ENCODE measurements around the gene HOXA5.

Gene HOXA5

DNA sequence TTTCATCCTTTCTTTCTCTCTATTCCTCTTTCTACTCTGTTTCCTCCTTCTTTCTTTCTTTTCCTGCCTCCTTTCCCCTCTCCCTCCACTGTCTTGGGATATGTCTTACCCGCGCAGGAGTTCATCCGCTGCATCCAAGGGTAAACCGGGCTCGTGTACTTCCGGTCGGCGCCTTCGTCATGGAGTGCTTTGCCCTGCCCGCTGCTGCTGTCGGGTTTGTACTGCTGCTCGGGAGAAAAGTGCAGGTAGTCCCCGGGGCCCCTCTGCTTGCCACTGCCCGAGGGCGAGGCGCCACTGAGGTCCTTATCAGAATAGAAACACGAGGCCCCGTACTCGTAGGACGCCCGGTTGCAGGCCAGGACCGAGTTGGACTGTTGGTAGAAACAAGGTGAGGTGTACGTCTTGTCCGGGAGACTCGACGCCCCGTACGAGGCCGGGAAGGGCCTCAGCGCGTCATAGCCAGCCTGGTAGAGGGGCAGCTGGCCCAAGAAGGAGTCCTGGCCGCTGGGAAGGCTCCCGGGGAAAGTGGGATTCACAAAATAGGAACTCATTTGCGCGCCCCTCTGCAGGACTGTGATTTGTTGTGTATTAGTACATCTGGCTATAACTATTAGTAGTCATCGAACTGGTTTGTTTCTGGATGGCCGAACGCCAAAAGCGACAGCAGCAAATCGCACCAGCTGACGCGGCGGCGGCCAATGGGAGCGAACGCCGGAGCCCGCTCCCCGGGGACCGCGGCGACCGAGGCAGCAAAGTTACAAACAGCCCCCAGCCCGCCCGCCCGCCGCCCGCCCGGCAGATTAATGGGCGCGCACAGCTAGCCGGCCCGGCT is 3.9 kb upstream of the HOXA5 start, which contains the start of gene HOXA6:
TSS of gene HOXA6 (minus strand) at position 576 of the 832 bp plus-strand sequence. CDS start at position 551, 25 bp downstream.
- DNase-seq = no peak

DNA sequence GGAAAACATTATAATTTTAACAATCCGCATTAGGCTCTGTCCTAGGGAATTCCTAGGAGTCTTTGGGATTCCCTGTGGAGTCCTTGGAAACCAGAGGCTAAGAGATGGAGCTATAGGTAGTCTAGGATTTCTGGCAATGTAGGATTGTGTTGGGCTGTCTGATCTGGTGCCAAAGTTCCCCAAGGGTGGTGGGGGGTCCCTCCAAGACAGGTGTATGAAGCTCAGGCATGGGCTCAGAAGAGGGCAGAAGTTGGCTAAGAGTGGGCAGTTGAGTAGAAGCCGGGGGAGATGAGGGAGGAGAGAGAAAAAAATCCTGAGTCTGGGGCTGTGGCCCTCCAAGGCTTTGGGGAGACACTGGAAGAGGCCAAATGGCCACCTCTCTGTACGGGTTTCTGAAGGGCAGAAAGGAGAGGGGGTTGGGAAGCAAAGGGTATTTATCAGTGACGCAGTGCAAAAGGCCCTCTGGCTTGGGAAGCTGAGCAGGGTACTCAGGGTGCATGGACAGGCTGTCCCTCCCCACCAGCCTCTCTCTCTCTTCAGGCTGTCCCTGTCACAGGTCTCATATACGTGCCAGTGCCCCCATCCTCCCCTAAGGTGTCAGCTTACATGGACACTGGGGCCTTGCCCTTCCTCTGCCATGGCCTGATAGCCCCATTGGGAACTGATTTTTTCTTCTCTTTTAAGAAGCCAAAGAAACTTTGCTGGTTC is 3.2 kb upstream of the HOXA5 start:
- DNase-seq = no peak

DNA sequence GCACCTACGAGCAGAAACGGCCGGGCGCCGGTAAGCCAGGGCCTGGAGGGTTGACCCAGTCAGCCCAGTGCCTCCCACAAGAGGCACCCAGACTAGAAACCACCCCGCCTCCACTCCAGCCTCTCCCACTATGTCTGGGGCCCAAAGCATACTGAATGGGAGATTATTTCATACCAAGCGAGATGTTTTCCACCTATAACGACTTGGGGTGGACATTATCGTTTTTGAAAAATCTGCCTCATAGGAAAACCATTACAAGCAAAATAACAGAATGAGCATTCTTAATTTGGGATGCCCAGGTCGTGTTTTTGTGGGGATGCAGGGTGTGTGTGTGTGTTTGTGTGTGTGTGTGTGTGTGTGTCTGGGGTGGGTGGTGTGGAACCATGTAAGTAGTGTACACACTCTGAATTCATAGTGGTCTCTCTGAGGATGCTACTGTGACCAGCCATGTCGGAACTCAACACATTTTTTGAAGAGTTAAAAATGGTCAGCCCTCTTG is 2.5 kb upstream of the HOXA5 start:
- DNase-seq = no peak

DNA sequence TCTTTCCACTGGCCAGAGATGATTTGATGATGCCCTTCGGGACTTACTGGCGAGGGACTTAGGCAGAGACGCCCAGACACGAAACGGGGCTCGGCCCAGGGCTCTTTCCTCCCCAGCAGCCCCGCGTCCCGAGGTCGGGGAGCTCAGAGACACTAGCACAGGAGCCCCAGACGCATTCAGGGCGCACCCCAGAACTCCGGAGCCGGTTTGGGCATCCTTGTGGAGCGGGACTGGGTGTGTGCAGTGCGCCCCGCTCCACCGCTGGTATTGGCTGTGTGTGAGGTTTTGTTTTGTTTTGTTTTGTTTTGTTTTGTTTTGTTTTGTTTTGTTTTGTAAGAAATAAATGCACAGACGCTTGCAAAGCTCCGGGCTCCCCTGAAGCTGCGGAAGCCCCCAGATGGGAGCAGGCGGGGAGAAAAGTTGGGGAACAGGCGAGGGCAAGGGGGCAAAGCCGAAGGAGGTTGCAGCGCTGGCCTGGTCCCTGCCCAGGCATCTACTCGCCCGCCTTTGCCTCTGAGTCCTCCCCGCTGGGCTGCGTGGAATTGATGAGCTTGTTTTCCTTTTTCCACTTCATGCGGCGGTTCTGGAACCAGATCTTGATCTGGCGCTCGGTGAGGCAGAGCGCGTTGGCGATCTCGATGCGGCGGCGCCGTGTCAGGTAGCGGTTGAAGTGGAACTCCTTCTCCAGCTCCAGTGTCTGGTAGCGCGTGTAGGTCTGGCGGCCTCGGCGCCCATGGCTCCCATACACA is 1.9 kb upstream of the HOXA5 start:
- no peak for DNase-seq

DNA sequence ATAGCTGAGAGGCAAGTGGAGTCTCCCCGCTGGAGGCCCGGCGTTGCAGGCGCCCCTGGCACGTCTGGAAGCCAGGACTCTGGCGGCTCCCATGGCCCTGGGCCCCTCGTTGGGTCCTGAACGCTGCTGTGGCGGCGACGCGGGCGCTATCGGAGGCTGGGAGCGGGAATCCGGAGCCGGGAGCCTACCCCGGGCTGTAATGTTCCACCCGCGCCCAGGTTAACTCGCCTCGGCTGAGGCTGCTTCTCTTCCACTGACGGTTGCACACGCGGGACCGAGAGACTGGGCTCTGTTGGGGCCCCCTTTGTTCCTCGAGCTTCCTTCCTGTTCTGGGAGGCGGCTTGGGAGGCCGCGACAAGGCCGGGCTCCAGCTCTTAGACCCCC is 1.3 kb upstream of the HOXA5 start:
- DNase-seq = no peak

DNA sequence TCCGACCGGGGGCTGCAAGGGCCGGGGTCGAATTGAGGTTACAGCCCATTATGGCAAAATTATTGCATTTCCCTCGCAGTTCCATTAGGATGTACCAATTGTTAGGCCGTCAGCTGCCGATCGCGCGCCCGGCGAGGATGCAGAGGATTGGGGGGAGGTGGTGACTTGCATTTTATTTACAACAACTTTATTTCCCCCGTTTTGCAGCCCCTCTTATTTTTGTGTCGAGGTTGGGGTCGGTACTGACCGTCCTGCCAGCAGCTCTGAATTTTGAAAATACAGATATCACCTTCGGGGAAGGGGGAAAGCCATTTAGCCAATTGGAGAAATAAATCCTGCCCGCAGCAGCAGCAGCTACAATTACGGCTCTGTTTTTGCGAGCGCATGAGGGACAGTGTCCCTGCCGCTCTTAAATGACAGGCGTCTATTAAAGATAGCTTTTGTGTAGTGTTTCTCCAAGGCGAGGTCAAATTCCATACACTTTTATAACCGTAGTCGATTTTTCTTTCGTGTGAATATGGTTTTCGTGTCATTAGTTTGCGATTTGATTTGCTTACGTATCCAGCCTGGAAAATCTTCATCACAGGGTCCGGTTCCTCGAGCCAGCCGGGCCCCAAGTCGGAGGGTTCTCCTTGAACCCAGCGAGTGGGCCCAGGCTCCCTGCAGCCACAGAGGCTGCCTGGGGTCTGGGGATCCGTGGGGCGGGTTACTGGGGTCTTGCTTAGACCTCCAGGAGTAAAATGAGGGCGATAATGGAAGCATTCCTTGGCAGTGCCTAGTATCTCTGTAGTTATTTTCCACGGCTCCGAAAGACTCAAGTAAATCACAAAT is 684 bp upstream of the HOXA5 start:
- no peak for DNase-seq

DNA sequence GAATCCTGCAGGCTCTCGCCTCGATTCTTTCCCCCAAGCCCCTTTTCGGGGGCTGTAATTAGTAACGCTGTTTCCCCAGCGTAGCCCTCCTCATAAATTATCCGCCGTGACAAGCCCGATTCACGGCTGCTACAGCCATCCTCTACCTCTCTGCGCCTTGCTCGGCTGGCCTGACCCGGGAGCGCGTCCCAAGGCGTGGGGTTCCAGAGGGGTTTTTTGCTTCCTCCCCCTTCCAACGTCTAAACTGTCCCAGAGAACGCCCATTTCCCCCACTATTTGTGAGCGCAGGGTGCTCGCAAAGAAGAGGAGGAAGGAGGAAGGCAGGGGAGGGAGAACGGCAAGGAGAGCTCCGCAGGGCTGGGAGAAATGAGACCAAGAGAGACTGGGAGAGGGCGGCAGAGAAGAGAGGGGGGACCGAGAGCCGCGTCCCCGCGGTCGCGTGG is 880 bp downstream of the HOXA5 start:
- DNase-seq = no peak

DNA sequence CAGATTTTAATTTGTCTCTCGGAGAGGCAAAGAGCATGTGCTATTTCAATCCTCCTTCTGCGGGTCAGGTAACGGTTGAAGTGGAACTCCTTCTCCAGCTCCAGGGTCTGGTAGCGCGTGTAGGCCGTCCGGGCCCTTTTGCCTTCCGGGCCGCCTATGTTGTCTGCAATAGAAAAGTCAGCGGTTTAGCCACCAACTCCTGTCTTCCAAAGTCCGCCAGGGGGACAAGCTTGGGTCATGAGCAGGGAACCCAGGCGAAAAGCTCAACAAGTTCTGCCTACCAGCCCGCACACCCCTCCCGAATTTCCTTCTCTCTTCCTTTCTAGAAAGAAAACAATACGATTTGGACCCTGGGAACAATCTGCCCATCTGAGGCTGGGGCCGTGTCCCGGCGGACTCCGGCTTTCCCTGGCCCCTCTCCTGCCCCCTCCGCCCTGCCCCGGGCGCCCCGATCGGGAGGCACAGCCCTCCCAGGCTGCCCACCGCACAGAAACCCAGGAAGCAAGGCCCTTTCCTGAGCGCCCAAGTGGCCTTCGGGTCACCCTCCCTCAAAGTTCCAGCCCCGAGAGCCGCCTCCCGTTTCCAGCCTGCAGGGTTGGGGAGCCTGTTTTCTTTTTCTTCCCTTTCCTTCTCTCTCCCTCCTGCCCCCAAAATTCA is 1.4 kb downstream of the HOXA5 start:
- DNase-seq = no peak

DNA sequence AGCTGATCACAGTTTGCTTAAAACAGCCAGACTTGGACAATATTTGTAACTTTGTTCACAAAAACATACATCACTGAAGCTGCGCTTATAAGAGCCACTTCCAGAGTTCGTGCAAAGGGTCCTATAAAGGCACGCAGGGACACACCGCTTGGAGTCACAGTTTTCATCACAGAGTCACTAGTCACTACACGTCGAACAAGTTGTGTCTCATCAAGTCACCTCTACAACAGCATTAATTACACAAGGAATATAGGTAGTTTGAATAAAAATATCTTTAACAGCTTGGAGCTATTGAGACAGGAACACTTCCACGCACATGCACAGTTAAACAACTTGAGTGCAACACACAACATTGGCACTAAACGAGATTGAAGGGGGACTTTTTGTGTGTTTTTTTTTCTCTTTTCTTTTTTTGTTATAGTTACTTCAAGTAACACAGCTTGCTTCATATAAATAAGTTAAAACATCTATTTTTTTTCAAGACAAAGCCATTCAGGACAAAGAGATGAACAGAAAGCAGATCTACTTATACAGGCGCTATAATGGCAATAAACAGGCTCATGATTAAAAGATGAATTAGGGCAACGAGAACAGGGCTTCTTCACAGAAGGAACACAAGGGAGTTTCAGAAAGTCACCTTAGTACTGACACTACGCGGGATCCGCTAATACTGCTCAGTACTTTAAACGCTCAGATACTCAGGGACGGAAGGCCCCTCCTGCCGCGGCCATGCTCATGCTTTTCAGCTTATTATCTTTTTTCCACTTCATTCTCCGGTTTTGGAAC is 2.2 kb downstream of the HOXA5 start:
- DNase-seq = no peak

DNA sequence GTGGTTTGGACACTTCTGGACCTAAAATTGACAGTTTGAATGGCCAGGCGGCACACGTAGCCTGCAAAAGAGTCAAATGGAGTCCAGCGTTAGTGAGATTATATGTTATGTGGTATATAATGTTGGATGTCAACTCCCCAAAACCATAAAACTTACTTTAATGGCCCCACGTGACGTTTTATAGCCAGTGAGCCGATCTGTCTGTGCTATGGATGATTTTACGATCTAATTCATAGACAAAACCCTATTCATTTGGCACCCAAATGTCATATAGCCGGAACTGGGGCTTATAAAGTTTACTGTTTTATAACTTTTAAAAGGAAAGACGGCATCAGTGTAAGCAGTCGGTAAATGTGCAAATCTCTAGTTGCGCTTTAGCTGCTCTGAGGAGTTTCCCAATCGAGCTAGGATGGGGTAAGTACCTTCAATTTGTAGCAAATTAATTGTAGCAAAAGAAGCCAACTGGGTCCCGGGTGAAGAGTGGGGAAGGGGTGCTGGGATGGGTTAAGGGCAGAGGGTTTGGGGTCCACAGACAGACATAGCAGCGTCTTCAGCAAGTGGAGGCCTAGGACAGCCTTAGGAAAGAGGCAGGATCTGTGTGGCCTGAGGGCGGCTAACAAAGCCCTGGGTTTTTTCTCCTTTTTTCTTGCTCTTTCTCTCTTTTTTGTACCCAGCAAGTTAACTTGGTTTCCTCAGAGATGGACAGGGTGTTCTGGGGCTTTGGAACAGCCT is 3.2 kb downstream of the HOXA5 start:
- DNase-seq = no peak

DNA sequence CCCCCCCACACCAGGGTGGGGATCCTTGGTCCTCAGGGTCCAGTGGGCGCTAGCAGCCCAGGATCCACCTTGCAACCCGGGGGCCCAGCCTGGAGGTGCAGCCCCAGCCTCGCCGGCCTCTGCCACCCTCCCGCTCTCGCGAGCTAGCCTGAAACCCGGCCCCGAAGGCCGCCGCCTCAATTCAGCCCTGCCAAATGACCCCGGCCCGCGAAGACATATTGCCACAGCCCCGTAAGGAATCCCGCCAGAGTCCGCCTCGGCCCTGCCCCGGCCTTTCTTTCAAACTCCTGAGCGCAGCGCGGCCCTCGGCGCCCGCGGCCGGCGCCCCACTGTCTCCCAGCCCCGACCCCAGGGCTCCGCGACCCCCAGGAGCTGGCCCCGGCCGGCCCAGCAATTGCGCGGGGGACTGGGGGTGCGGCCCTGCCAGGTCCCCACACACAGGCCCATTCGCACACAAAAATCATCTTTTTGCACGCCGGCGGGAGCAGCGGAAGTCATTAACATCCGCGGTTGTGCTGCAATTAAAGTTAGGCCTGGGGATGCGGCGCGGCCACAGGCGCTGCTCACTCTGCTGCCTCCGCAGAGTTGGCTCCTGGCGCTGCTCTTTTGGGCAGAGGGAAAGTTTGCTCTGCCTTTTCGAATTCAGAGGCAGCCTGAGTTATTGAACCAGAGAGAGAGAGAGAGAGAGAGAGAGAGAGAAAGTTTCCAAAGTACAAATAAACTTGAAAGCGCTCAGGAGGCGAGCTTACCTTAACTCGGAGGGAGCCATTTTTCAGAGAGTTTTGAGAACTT is 4.0 kb downstream of the HOXA5 start:
- no peak for DNase-seq

DNA sequence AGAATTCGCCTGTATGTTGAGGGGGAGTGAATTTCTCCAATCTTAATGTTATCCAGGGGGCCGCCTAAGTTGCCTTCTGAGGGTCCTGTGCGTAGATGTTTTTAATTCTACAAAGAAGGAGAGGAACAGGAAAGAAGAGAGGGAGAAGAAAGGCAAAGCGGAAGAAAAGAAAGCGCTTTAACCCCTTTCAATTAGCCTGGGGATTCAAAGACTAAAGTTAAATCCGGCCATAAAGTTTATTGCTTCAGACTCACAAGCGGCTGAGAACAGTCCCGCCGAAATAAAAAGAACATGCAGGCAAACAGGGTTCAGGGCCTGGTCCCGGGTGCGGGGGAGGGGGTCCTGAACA is 4.5 kb downstream of the HOXA5 start:
- DNase-seq = no peak

DNA sequence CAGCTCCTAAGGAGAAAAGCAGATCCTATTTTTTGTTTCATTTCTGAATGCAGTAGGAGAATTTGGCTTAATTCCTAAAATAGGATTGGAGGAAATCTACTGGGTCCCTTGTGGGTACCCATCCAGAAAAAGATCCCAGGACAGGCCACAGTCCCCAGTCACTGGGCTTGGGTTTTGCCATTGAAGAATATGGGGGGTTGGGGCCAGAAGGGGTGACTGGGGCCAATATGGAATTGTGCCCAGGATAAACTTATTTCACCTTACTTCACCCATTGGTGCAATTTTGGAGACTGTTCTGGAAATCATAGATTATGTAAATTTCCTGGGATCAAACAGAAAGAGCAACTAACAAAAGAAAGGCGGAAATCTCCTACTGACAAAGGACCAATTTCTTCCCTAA is 5.0 kb downstream of the HOXA5 start:
- DNase-seq = no peak

DNA sequence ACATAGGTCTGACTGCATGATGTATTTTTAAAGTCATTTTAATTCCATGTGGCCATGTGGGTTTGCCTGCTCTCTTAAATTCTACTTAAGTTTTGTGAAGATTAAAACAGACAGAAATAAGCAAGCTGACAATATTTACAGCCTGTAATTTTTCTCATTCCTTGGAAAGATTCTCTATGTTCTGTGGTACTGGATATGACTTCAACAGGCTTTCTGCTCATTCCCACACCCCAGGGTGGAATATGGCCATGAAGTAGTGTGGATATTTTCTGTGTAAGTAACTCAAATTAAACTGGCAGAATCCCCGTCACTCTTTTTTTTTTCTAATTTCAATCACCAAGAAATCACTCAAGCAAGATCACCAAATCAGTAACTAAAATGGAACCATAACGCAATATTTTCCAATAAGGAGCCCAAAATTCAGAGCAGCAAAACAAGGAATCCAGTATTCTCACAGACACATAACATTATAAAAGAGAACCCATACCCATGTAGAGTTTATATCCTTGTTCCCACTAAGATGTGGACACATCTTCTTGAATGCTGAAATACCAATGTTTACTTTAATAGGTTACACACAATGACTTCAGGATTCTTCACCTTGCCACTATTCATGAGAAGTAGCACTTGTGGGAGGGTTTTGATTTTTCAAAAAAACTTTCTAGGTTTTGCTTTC is 5.7 kb downstream of the HOXA5 start:
- DNase-seq = no peak

DNA sequence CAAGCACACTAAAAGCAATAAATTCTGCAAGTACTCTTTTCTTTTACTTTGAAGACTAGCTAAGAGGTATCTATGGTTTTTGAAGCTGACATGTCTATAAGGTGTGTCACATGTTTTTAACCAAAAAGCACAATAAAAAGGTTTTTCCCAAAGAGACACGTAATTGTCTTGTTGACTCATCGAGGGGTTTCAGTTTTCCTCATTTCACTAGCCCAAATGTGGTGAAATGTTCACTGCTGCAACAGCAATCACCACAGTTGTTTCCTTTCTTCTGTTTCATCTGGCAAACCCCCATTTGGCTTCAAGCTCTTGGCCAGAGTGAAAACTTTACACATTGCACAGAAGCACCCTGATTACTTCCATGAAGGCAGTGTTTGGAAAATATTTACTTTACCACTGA is 9.1 kb downstream of the HOXA5 start:
- DNase-seq = no peak

DNA sequence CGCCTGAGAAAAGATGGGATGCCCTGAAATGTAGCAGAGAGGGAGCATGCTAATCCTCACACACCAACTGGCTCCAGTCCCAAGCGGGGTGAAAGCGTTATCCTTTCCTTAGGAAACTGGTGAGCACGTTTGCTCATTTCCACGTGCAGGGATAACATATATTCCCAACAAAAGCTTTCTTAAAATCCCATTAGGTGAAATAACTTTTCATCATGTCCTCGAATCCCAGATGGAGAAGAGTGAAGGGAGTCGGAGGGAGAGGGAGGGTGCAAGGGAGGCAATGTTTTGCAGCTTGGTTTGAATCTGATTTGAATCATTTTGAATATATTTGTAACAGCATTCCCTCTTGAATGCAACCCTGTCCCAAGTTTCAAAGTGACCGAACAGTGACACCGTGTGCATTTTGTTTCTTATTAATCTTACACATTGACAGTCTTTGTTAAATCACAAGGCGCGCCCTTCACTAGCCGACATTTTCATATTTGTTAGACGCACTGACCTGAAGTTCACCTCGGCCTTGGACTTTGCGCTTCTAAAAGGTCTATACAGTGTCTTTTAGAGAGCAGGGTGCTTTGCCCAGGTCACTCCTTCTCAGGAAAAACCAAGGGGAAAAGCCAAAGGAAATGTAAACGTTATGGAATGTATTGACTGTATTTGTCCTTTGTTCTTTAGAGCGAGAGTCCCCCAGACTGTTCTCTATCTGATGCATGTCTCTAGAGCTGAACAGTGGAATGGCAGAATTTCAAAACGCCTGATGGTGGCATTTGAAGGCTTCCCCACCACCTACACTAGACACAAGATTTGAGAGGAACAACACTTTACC is 9.9 kb downstream of the HOXA5 start:
- DNase-seq = no peak

DNA sequence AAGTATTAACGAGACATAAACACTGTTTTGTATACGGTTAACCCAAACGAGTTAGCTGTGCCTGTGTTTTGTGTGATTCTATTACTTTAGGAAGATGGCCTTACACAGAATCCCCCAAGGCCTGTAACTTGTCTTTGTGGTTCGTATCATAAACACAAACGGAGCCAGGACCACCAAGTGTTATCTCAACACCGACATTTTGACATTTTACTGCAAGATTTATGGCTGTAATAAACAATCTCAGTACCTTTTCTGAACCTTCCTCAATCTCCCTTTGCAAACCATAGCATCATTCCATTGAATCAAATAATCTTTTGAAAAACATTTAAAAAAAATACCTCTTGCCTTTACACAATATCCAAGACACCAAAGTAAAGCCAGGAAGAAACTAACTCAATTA is 10.5 kb downstream of the HOXA5 start:
- no peak for DNase-seq

DNA sequence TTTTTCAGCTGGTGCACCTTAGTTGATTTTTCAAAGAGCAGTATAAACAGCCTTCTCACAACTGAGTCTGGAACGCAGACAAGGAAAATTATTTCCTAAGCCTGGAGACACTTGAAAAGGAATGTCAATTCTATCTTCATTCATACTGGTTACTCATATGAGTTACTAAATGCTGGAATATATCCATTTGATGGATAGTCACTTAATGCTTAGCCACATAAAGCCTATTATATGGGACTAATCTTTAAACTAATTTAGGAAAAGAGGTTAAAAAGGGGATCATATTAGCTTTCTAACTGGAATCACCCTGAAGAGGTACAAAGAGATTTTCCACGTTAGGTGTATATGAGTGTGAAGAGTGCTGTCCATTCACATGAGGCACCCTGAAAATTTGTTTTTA is 11.3 kb downstream of the HOXA5 start:
- no peak for DNase-seq
